ENCODE results near the gene MAMDC4.
A peak's percentile ranks its signal among the peaks of the same experiment; 100 is the strongest.
"Not testable (repeated sequence)": the region's sequence is repeated elsewhere in the genome, so short reads cannot be mapped to it uniquely, and the experiment has no call there.

MAMDC4 gene

GRCh38 chr9:136851941-136852663 lies at the start of gene MAMDC4:
Gene MAMDC4 (plus strand): TSS chr9:136852346. CDS start chr9:136852417, 71 bp downstream.
- no peak for DNase-seq (ENCODE audit: low spot score)

- DNase-seq (ENCODE audit: low spot score), result not testable (repeated sequence)
These were observed 49.1 kb upstream of the MAMDC4 start for GRCh38 chr9:136803009-136803550.

- no peak for DNase-seq (ENCODE audit: low spot score)
These were observed 48.3 kb upstream of the MAMDC4 start for GRCh38 chr9:136803551-136804508.

GRCh38 chr9:136804509-136805206 lies 47.5 kb upstream of the MAMDC4 start:
- DNase-seq (ENCODE audit: low spot score), result no peak

GRCh38 chr9:136805207-136805740 lies 46.9 kb upstream of the MAMDC4 start:
- no peak for DNase-seq (ENCODE audit: low spot score)

GRCh38 chr9:136806067-136806466 lies 46.1 kb upstream of the MAMDC4 start:
- no peak for DNase-seq (ENCODE audit: low spot score)

- DNase-seq (ENCODE audit: low spot score), result no peak
These were observed 45.4 kb upstream of the MAMDC4 start for GRCh38 chr9:136806631-136807201.

GRCh38 chr9:136807281-136808074 lies 44.7 kb upstream of the MAMDC4 start, which contains the start of gene RABL6:
Gene RABL6 (plus strand): TSS chr9:136807948. CDS start chr9:136808197, 249 bp downstream.
- peak; percentile 77 for DNase-seq (ENCODE audit: low spot score)

- no peak for DNase-seq (ENCODE audit: low spot score)
These were observed 43.9 kb upstream of the MAMDC4 start for GRCh38 chr9:136808075-136808805.

- DNase-seq (ENCODE audit: low spot score), result no peak
These were observed 43.4 kb upstream of the MAMDC4 start for GRCh38 chr9:136808806-136809158.

GRCh38 chr9:136814725-136815421 lies 37.3 kb upstream of the MAMDC4 start:
- DNase-seq (ENCODE audit: low spot score), result no peak

GRCh38 chr9:136815422-136815782 lies 36.7 kb upstream of the MAMDC4 start:
- no peak for DNase-seq (ENCODE audit: low spot score)

- no peak for DNase-seq (ENCODE audit: low spot score)
These were observed 30.9 kb upstream of the MAMDC4 start for GRCh38 chr9:136820971-136821825.

GRCh38 chr9:136821826-136822544 lies 30.2 kb upstream of the MAMDC4 start:
- DNase-seq (ENCODE audit: low spot score), result no peak

- DNase-seq (ENCODE audit: low spot score), result no peak
These were observed 28.8 kb upstream of the MAMDC4 start for GRCh38 chr9:136823136-136824046.

- no peak for DNase-seq (ENCODE audit: low spot score)
These were observed 27.5 kb upstream of the MAMDC4 start for GRCh38 chr9:136824496-136825225.

Data from activated CD4-positive, alpha-beta T cell treated with anti-CD3 and anti-CD28 coated beads, Interleukin-2, Interleukin-4, amounts not matched to agents 100 ng/mL and 50 ng/mL, durations not matched to agents 16 hours and 8 hours (primary cell).